Fibroblast of the aortic adventitia (primary cell): ENCODE data around the gene RAMAC. TPM values are rescaled to one million over a fixed set of nuclear protein-coding genes. Genes with fewer than 3 reads are reported as not detected.
A peak's percentile ranks its signal among the peaks of the same experiment; 100 is the strongest.
"Not testable (repeated sequence)": the region's sequence is repeated elsewhere in the genome, so short reads cannot be mapped to it uniquely, and the experiment has no call there.

Source experiments
- DNase-seq: peaks from one replicate; pipeline ENCODE4 v3.0.0-alpha.2; 2010; ENCODE audit warnings: low read depth
- H3K4me3 ChIP-seq: 2 replicates; pipeline ENCODE4 v1.5.1; 2011; ENCODE audit warnings: low read depth, mild to moderate bottlenecking, control low read depth, low read length, moderate library complexity
- CTCF ChIP-seq: IDR thresholded peaks from 2 replicates; pipeline ENCODE4 v1.5.1; 2011; ENCODE audit warnings: mild to moderate bottlenecking, low read length, control low read depth, inconsistent platforms; ENCODE audit not compliant: insufficient read depth
- total RNA-seq: library from RNA; depleted of rRNA; stranded (reverse); fragments of >200 nt; gene quantifications from 2 replicates; pipeline ENCODE4 v1.2.3, GENCODE V29; 2012; ENCODE audit warnings: low replicate concordance

RAMAC gene
- total RNA-seq, 1 donor = 31.7 TPM

GRCh38 chr15:82993144-82993543 is 7.1 kb downstream of the RAMAC start:
- no peak for DNase-seq
- H3K4me3 ChIP-seq = no peak overlapping the region
- TF ChIP-seq CTCF = no peak

GRCh38 chr15:82995076-82995475 is 9.1 kb downstream of the RAMAC start:
- TF ChIP-seq CTCF = no peak
- DNase-seq = no peak
- no peak overlapping the region for H3K4me3 ChIP-seq

- no peak for DNase-seq
- no peak for TF ChIP-seq CTCF
- no peak overlapping the region for H3K4me3 ChIP-seq
Observed at GRCh38 chr15:82995938-82996337, 9.9 kb downstream of the RAMAC start.

- no peak overlapping the region for H3K4me3 ChIP-seq
Observed at GRCh38 chr15:82999426-82999825, 13.4 kb downstream of the RAMAC start.

GRCh38 chr15:82999905-83000671 is 14.1 kb downstream of the RAMAC start:
- TF ChIP-seq CTCF = peak; percentile 54
- peak; percentile 82 for DNase-seq
- peak overlapping the region; percentile 64 for H3K4me3 ChIP-seq

More at GRCh38 chr15:82999426-82999825, 13.4 kb downstream of the RAMAC start:
- no peak for DNase-seq
- TF ChIP-seq CTCF = no peak

GRCh38 chr15:83000672-83001031 is 14.6 kb downstream of the RAMAC start:
- H3K4me3 ChIP-seq, DNase-seq: not testable (repeated sequence)

GRCh38 chr15:83010709-83011270 is 24.8 kb downstream of the RAMAC start:
- H3K4me3 ChIP-seq = peak overlapping the region; percentile 100
- TF ChIP-seq CTCF = peak; percentile 94
- peak; percentile 81 for DNase-seq
